CD4-positive, alpha-beta T cell (primary cell): ENCODE measurements around the gene REEP1. TPM values are rescaled to one million over a fixed set of nuclear protein-coding genes. Genes with fewer than 3 reads are reported as not detected.
A peak's percentile ranks its signal among the peaks of the same experiment; 100 is the strongest.

Experiments used
- ATAC-seq: fragments of 200-7000 bp; cut with Tn5 transposase; one replicate; pipeline ENCODE4 v1.10.0; 2022; ENCODE audit warnings: mild to moderate bottlenecking; ENCODE audit not compliant: poor library complexity
- CTCF ChIA-PET: fragments of 350-600 bp; sonication (Branson Sonifier 250); formaldehyde crosslinking; loops from one replicate; lab custom pipeline; 2021; ENCODE audit warnings: antibody characterized with exemption, inconsistent platforms; lab: Charles Lee
- POLR2A ChIA-PET: fragments of 350-600 bp; sonication (Branson Sonifier 250); formaldehyde crosslinking; loops from one replicate; lab custom pipeline; 2021; ENCODE audit warnings: antibody characterized with exemption, inconsistent platforms; lab: Charles Lee
- DNase-seq, 14 experiments: peaks; one replicate each; pipeline ENCODE4 v3.0.0-alpha.2; 2013 to 2020; ENCODE audit warnings: mixed read lengths in 2 of 14
- H3K27ac ChIP-seq, 2 donors: one replicate each; pipeline versions ENCODE4 v1.5.1 to v1.7.0; 2013; ENCODE audit warnings: low read length in 2 of 2, low read depth in 1 of 2, mild to moderate bottlenecking in 1 of 2
- H3K27me3 ChIP-seq, 2 experiments: 1 replicate in 1 of 2; 2 replicates in 1 of 2; pipeline versions ENCODE4 v1.6.1 to v1.7.0; 2013; ENCODE audit warnings: low read length in 2 of 2, control low read depth in 1 of 2, mild to moderate bottlenecking in 1 of 2, moderate library complexity in 1 of 2; ENCODE audit not compliant: insufficient read depth in 2 of 2, control insufficient read depth in 1 of 2
- H3K36me3 ChIP-seq: one replicate; pipeline ENCODE4 v1.6.1; 2013; ENCODE audit warnings: low read length, control low read depth; ENCODE audit not compliant: insufficient read depth
- H3K4me1 ChIP-seq: one replicate; pipeline ENCODE4 v1.6.1; 2013; ENCODE audit warnings: low read length, control low read depth; ENCODE audit not compliant: insufficient read depth
- H3K4me3 ChIP-seq: one replicate; pipeline ENCODE4 v1.5.1; 2013; ENCODE audit warnings: mild to moderate bottlenecking, low read length, moderate library complexity
- H3K9me3 ChIP-seq, 2 experiments: 1 replicate in 1 of 2; 2 replicates in 1 of 2; pipeline versions ENCODE4 v1.6.1 to v1.7.0; 2013; ENCODE audit warnings: low read length in 2 of 2, mild to moderate bottlenecking in 2 of 2, control low read depth in 1 of 2, moderate library complexity in 1 of 2; ENCODE audit not compliant: control insufficient read depth in 1 of 2, insufficient read depth in 1 of 2
- H3K27ac Mint-ChIP-seq: one replicate; pipeline ENCODE4 v1.8.0; 2020; ENCODE audit warnings: mixed read lengths
- H3K27me3 Mint-ChIP-seq: one replicate; pipeline ENCODE4 v1.8.0; 2021; ENCODE audit warnings: mixed read lengths
- H3K36me3 Mint-ChIP-seq: one replicate; pipeline ENCODE4 v1.8.0; 2021; ENCODE audit warnings: low read depth, mixed read lengths
- H3K4me1 Mint-ChIP-seq: one replicate; pipeline ENCODE4 v1.8.0; 2021; ENCODE audit warnings: low read depth, mixed read lengths
- H3K4me3 Mint-ChIP-seq: one replicate; pipeline ENCODE4 v1.8.0; 2020; ENCODE audit warnings: mild to moderate bottlenecking, mixed read lengths
- H3K9me3 Mint-ChIP-seq: one replicate; pipeline ENCODE4 v1.8.0; 2020; ENCODE audit warnings: mixed read lengths
- CTCF ChIP-seq: fragments of 200-600 bp; IDR thresholded peaks from one replicate; pipeline ENCODE4 v1.8.0; 2022; ENCODE audit warnings: antibody characterized with exemption, mild to moderate bottlenecking
- intact Hi-C, 2 experiments: fragments of 100-400 bp; cut with DNase I in 1 of 2; cut with micrococcal nuclease in 1 of 2; formaldehyde crosslinking; loops; one replicate each; pipeline versions ENCODE4 v1.15.1 to v1.9.0; 2023 to 2025; cut with DNase I, micrococcal nuclease
- total RNA-seq, 174 experiments: library from RNA in 2 of 174; stranded (reverse) in 2 of 174; gene quantifications; one replicate each; pipeline ENCODE4 v1.2.3 and lab custom pipeline; 2021 to 2026

The REEP1 gene
- total RNA-seq, 2 experiments from 2014 or later = not detected

DNA sequence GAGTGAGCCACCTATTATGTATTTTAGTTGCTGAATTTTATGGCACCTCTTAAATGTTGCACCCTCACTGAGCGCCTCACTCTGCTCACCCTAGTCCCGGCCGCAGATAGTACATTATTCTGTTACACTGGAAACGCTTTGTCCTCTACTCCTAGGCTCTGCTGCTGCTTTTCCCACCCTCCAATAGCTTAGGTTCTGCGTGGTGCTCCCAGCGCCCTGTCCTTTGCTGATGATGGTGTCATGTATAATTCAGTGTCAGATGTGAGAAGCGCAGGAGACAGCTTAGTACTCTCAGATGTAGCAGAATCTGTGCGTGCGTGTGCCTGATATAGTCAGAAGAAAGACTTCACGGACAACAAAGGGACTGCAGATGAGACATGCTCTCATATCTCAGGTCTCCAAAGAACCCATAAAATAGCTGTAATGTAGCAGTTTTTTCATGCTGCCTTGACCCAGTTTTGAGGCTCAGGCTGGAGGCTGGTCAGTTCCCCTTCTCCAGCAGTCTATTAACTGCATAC lies 1.4 kb upstream of the REEP1 start:
- TF ChIP-seq CTCF = no peak
- intact Hi-C loops = no loop called here
- no peaks in the 10 kb centered on the region for H3K36me3 ChIP-seq
- ChIA-PET CTCF (no interaction called here), POLR2A (interaction anchor here (3.5 kb wide), 1 partner anchor 102 kb away, joined by 10 read pairs; the partner anchor contains the start of gene KDM3A)
- ATAC-seq = no peak
- H3K9me3 ChIP-seq = peaks cover 17 to 19% of the 10 kb centered on the region in 2 experiments
- no peak overlapping the region for H3K27ac ChIP-seq
- H3K36me3 Mint-ChIP-seq = no peaks in the 10 kb centered on the region
- H3K4me3 ChIP-seq = no peak overlapping the region
- H3K27ac Mint-ChIP-seq = no peak overlapping the region
- H3K27me3 Mint-ChIP-seq = peaks cover 78% of the 10 kb centered on the region
- H3K4me1 ChIP-seq = peaks cover 13% of the 10 kb centered on the region
- H3K4me3 Mint-ChIP-seq = peak overlapping the region; percentile 54
- peaks cover 37 to 63% of the 10 kb centered on the region in 2 experiments for H3K27me3 ChIP-seq
- H3K4me1 Mint-ChIP-seq = peaks cover 26% of the 10 kb centered on the region
- H3K9me3 Mint-ChIP-seq = peaks cover 9% of the 10 kb centered on the region
- no peak for DNase-seq

DNA sequence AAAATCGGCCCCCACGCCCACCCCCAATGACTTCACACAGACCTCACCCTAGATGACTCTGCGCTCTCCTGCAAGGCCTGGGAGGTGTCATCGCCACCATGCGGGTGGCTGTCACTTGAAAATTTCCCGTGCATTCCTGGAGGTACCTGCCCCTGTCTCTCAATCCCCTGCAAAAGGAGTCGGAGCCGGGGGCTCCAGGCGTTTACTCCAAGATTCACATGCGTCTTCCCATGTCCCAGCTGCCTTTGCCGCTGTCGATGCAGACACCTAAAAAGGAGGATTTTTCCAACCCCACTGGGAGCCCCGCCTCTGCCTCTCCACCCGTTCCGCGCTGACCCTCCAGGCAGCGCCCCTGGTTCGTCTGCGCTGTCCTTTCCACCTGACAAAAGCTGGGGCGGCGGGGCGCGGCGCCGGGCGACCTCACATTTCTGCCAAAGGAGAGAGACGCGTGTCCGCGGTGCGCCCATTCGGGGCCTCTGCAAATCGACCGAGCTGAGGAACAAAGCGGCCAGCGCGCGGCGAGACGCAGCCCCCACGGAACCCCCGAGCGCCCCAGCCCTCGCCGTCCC lies 667 bp downstream of the REEP1 start:
- intact Hi-C loops = no loop called here
- TF ChIP-seq CTCF = no peak
- Mint-ChIP-seq H3K36me3 (no peaks in the 10 kb centered on the region), H3K4me1 (peaks cover 27% of the 10 kb centered on the region), H3K27ac (no peak overlapping the region), H3K27me3 (peaks cover 72% of the 10 kb centered on the region), H3K4me3 (peak overlapping the region; percentile 77), H3K9me3 (peaks cover 6% of the 10 kb centered on the region)
- Histone ChIP-seq H3K27me3 (peaks cover 37 to 57% of the 10 kb centered on the region in 2 experiments), H3K9me3 (peaks cover 10 to 16% of the 10 kb centered on the region in 2 experiments), H3K4me1 (peaks cover 13% of the 10 kb centered on the region), H3K4me3 (peak overlapping the region; percentile 24), H3K36me3 (no peaks in the 10 kb centered on the region), H3K27ac (no peak overlapping the region)
- DNase-seq (no peak), ATAC-seq (no peak)
- POLR2A ChIA-PET = interaction anchor here (0.5 to 3.5 kb wide), 2 partner anchors 17 to 104 kb away, joined by 3 to 10 read pairs; partner anchors contain the start of gene KDM3A
- CTCF ChIA-PET = interaction anchor here (0.6 kb wide), 1 partner anchor 32 kb away, joined by 4 read pairs; no protein-coding TSS in a partner anchor

- Mint-ChIP-seq H3K9me3 (peaks cover 2% of the 10 kb centered on the region), H3K27me3 (peaks cover 65% of the 10 kb centered on the region), H3K4me1 (peaks cover 27% of the 10 kb centered on the region), H3K36me3 (no peaks in the 10 kb centered on the region), H3K4me3 (peak overlapping the region; percentile 77), H3K27ac (no peak overlapping the region)
- peaks cover 13% of the 10 kb centered on the region for H3K4me1 ChIP-seq
- DNase-seq (no peak), ATAC-seq (no peak)
- CTCF ChIA-PET = interaction anchor here (0.7 kb wide), 1 partner anchor 41 kb away, joined by 3 read pairs; no protein-coding TSS in a partner anchor
- H3K36me3 ChIP-seq = no peaks in the 10 kb centered on the region
- H3K9me3 ChIP-seq = peaks cover 9 to 10% of the 10 kb centered on the region in 2 experiments
- intact Hi-C loops = no loop called here
- no peak overlapping the region for H3K27ac ChIP-seq
- peaks cover 37 to 53% of the 10 kb centered on the region in 2 experiments for H3K27me3 ChIP-seq
- no peak for TF ChIP-seq CTCF
- POLR2A ChIA-PET = interaction anchor here (0.5 to 3.5 kb wide), 2 partner anchors 16 to 105 kb away, joined by 3 to 10 read pairs; partner anchors contain the start of gene KDM3A
- H3K4me3 ChIP-seq = no peak overlapping the region
Observed at GRCh38 chr2:86335865-86336674, 1.4 kb downstream of the REEP1 start.
